HG03432 (cell line): ENCODE measurements around the gene KCNH6.

Experiments
- ATAC-seq: cut with Tn5 transposase; IDR thresholded peaks from one replicate; pipeline ENCODE4 v1.9.1; 2021; ENCODE audit warnings: mild to moderate bottlenecking, moderate library complexity; ENCODE audit not compliant: unreplicated experiment

The KCNH6 gene

GRCh38 chr17:63511331-63511730 is 11.8 kb upstream of the KCNH6 start:
- ATAC-seq, result no peak

GRCh38 chr17:63512388-63512787 is 10.8 kb upstream of the KCNH6 start:
- no peak for ATAC-seq

- no peak for ATAC-seq
Observed at GRCh38 chr17:63512896-63513644, 10.1 kb upstream of the KCNH6 start.

- ATAC-seq, result no peak
Observed at GRCh38 chr17:63514477-63514876, 8.7 kb upstream of the KCNH6 start.

- ATAC-seq, result no peak
Observed at GRCh38 chr17:63514974-63515373, 8.2 kb upstream of the KCNH6 start.

GRCh38 chr17:63515426-63515825 is 7.7 kb upstream of the KCNH6 start:
- ATAC-seq, result no peak

GRCh38 chr17:63516910-63517824 is 6.0 kb upstream of the KCNH6 start:
- ATAC-seq, result no peak

- ATAC-seq, result no peak
Observed at GRCh38 chr17:63517825-63518534, 5.2 kb upstream of the KCNH6 start.

- ATAC-seq, result no peak
Observed at GRCh38 chr17:63519116-63519881, 3.9 kb upstream of the KCNH6 start.

GRCh38 chr17:63519972-63520882 is 2.9 kb upstream of the KCNH6 start:
- no peak for ATAC-seq

- ATAC-seq, result no peak
Observed at GRCh38 chr17:63524051-63524450, 893 bp downstream of the KCNH6 start.

GRCh38 chr17:63525190-63525946 is 2.2 kb downstream of the KCNH6 start:
- ATAC-seq, result no peak

GRCh38 chr17:63526861-63527260 is 3.7 kb downstream of the KCNH6 start:
- no peak for ATAC-seq

GRCh38 chr17:63528183-63528582 is 5.0 kb downstream of the KCNH6 start:
- ATAC-seq, result no peak

- no peak for ATAC-seq
Observed at GRCh38 chr17:63529711-63530556, 6.8 kb downstream of the KCNH6 start.

GRCh38 chr17:63530557-63531021 is 7.4 kb downstream of the KCNH6 start:
- ATAC-seq, result no peak

GRCh38 chr17:63531022-63531965 is 8.1 kb downstream of the KCNH6 start:
- ATAC-seq, result no peak
